ENCODE results near the gene KRT12.

DNA sequence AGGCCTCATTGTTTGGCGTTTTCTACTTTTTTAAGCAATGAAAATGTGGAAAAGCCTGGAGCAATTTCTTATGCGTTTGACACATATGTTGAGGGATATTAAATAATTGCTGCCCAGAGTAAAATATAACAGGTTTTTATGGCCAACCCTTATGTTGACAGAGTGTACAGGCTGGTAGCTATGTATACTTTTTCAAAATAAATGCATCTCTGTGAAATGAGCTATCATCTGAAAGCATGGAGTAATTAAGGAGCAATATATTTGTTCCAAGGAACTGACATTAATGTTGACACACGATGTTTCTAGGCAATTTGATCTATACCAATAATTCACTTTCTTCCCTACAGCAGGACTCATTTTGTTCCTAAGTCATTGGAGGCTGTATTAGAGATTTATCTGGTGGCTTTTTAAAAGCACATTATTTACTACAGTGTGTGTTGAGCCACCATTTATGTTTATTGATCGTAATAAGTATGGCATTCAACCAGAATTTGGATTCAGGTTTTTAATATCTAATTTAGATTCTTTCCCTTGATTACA is 30.0 kb upstream of the KRT12 start:
- TF ChIP-seq, protein P1, sequence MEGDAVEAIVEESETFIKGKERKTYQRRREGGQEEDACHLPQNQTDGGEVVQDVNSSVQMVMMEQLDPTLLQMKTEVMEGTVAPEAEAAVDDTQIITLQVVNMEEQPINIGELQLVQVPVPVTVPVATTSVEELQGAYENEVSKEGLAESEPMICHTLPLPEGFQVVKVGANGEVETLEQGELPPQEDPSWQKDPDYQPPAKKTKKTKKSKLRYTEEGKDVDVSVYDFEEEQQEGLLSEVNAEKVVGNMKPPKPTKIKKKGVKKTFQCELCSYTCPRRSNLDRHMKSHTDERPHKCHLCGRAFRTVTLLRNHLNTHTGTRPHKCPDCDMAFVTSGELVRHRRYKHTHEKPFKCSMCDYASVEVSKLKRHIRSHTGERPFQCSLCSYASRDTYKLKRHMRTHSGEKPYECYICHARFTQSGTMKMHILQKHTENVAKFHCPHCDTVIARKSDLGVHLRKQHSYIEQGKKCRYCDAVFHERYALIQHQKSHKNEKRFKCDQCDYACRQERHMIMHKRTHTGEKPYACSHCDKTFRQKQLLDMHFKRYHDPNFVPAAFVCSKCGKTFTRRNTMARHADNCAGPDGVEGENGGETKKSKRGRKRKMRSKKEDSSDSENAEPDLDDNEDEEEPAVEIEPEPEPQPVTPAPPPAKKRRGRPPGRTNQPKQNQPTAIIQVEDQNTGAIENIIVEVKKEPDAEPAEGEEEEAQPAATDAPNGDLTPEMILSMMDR (conservative IDR thresholded peaks at IDR 0.05; ENCODE audit: low read depth, low read length), result no peak
- no peak for TF ChIP-seq EZH2 (IDR thresholded peaks at IDR 0.05; ENCODE audit: borderline replicate concordance, low read depth, low read length, poor library complexity, severe bottlenecking)
